Neural progenitor cell (in vitro differentiated cells): ENCODE results near the gene PTPN11.

Experiments used
- EZH2 ChIP-seq: fragments of 200-600 bp; sonication (generic); IDR thresholded peaks from 2 replicates; pipeline ENCODE4 v1.6.1; 2017; ENCODE audit warnings: antibody characterized with exemption, mild to moderate bottlenecking, moderate library complexity
- EZH2phosphoT487 ChIP-seq: fragments of 200-600 bp; sonication (generic); IDR thresholded peaks from 2 replicates; pipeline ENCODE4 v1.6.1; 2017; ENCODE audit warnings: antibody characterized with exemption
- TF ChIP-seq, protein P1 (sequence below): fragments of 200-600 bp; sonication (generic); IDR thresholded peaks from 2 replicates; pipeline ENCODE4 v1.5.1; 2017; ENCODE audit warnings: antibody characterized with exemption, mild to moderate bottlenecking

DNA sequence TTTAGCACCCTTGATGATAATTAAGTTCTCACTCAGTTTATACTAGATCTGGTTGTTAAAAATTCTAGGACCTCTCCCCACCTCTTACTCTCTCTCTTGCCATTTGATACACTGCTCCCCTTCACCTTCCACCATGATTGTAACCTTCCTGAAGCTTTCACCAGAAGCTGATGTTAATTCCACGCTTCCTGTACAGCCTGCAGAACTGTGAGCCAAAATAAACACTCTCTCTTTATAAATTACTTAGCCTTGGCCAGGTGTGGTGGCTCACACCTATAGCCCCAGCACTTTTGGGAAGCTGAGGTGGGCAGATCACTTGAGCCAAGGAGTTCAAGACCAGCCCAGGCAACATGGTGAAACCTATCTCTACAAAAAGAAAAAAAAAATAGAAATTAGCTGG, 25.4 kb upstream of the PTPN11 start:
- TF ChIP-seq EZH2 (no peak), EZH2phosphoT487 (no peak)
- TF ChIP-seq, protein P1, sequence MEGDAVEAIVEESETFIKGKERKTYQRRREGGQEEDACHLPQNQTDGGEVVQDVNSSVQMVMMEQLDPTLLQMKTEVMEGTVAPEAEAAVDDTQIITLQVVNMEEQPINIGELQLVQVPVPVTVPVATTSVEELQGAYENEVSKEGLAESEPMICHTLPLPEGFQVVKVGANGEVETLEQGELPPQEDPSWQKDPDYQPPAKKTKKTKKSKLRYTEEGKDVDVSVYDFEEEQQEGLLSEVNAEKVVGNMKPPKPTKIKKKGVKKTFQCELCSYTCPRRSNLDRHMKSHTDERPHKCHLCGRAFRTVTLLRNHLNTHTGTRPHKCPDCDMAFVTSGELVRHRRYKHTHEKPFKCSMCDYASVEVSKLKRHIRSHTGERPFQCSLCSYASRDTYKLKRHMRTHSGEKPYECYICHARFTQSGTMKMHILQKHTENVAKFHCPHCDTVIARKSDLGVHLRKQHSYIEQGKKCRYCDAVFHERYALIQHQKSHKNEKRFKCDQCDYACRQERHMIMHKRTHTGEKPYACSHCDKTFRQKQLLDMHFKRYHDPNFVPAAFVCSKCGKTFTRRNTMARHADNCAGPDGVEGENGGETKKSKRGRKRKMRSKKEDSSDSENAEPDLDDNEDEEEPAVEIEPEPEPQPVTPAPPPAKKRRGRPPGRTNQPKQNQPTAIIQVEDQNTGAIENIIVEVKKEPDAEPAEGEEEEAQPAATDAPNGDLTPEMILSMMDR, result no peak
